ENCODE data around the gene PLA2G2D. TPM values are rescaled to one million over a fixed set of nuclear protein-coding genes. Genes with fewer than 3 reads are reported as not detected.
"Not testable (repeated sequence)": the region's sequence is repeated elsewhere in the genome, so short reads cannot be mapped to it uniquely, and the experiment has no call there.

PLA2G2D gene
- total and polyA plus RNA-seq, 7 donors: 0.16 to 8.6 TPM; not detected in 5

DNA sequence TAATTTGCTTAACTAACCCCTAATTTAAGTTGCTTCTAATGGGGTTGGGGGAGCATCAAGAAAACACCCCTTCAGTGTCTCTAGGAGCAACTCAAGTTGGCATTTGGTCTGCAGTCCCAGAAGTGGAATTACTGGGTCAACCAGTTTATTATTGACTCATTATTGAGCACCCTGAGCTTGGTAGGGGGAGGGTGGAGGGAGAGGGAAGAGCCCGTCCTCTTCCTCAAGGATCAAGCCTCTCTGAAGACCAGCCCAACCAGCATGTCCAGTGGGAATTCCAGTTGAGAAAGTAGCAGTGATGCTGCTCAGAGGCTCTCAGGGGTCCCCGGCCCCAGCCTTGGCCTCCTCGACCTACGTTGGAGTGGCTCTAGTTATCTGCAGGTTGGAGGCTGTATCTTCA is 17.7 kb upstream of the PLA2G2D start:
- Histone ChIP-seq H3K4me3 (no peak overlapping the region), H3K9me3 (no peaks in the 10 kb centered on the region), H3K4me1 (no peaks in the 10 kb centered on the region), H3K36me3 (no peaks in the 10 kb centered on the region), H3K27ac (no peak overlapping the region), H3K27me3 (peaks cover 0 to 8% (median 0%) of the 10 kb centered on the region in 3 donors)
- DNase-seq: peak; percentile 29
- 92 to 95% methylated on average over 4 of the region's 4 CpGs for WGBS, 2 donors
- TF ChIP-seq EP300 (IDR thresholded peaks at IDR 0.05): no peak
- TF ChIP-seq POLR2A (IDR thresholded peaks at IDR 0.05): no peak
- TF ChIP-seq POLR2AphosphoS5 (IDR thresholded peaks at IDR 0.05): no peak
- TF ChIP-seq CTCF (IDR thresholded peaks at IDR 0.05): no peak
- intact Hi-C loops (cut with DNase I): no loop called here

- intact Hi-C loops (cut with DNase I): no loop called here
- 95% methylated on average over 3 of the region's 3 CpGs for WGBS, 2 donors
Observed at GRCh38 chr1:20136249-20136648, 16.9 kb upstream of the PLA2G2D start.

GRCh38 chr1:20134995-20135394 is 15.7 kb upstream of the PLA2G2D start:
- DNase-seq: no peak
- Histone ChIP-seq H3K27ac (no peak overlapping the region), H3K36me3 (no peaks in the 10 kb centered on the region), H3K4me3 (no peak overlapping the region), H3K27me3 (peaks cover 0 to 8% (median 0%) of the 10 kb centered on the region in 3 donors), H3K9me3 (no peaks in the 10 kb centered on the region), H3K4me1 (no peaks in the 10 kb centered on the region)
- intact Hi-C loops (cut with DNase I): no loop called here
- WGBS, 2 donors: 94 to 95% methylated on average over 3 of the region's 3 CpGs
- no peak for TF ChIP-seq CTCF (IDR thresholded peaks at IDR 0.05)
- TF ChIP-seq EP300 (IDR thresholded peaks at IDR 0.05): no peak
- TF ChIP-seq POLR2AphosphoS5 (IDR thresholded peaks at IDR 0.05): no peak
- no peak for TF ChIP-seq POLR2A (IDR thresholded peaks at IDR 0.05)

More at GRCh38 chr1:20136249-20136648, 16.9 kb upstream of the PLA2G2D start:
- peak; percentile 18 for DNase-seq
- no peaks in the 10 kb centered on the region for H3K9me3 ChIP-seq
- H3K36me3 ChIP-seq: no peaks in the 10 kb centered on the region
- TF ChIP-seq CTCF (IDR thresholded peaks at IDR 0.05) (no peak), POLR2A (IDR thresholded peaks at IDR 0.05) (no peak), EP300 (IDR thresholded peaks at IDR 0.05) (no peak), POLR2AphosphoS5 (IDR thresholded peaks at IDR 0.05) (no peak)
- H3K4me1 ChIP-seq: no peaks in the 10 kb centered on the region
- H3K27ac ChIP-seq: no peak overlapping the region
- no peak overlapping the region for H3K4me3 ChIP-seq
- H3K27me3 ChIP-seq: peaks cover 0 to 8% (median 0%) of the 10 kb centered on the region in 3 donors

DNA sequence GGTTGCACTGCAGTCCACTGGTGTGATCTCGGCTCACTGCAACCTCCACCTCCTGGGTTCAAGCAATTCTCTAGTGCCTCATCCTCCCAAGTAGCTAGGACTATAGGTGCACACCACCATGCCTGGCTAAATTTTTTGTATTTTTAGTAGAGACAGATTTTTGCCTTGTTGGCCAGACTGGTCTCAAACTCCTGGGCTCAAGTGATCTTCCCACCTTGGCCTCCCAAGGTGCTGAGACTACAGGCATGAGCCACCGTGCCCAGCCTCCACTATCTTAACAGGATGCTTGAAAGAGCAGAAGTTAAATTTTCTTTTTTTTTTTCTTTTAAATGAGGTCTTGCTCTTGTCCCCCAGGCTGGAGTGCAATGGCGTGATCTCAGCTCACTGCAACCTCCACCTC is 11.2 kb upstream of the PLA2G2D start:
- intact Hi-C loops (cut with DNase I); H3K4me1 ChIP-seq; H3K9me3 ChIP-seq; H3K36me3 ChIP-seq; H3K4me3 ChIP-seq; H3K27me3 ChIP-seq; H3K27ac ChIP-seq: not testable (repeated sequence)
- DNase-seq: peak; percentile 18
- WGBS, 2 donors: 95 to 99% methylated on average over 3 of the region's 3 CpGs

DNA sequence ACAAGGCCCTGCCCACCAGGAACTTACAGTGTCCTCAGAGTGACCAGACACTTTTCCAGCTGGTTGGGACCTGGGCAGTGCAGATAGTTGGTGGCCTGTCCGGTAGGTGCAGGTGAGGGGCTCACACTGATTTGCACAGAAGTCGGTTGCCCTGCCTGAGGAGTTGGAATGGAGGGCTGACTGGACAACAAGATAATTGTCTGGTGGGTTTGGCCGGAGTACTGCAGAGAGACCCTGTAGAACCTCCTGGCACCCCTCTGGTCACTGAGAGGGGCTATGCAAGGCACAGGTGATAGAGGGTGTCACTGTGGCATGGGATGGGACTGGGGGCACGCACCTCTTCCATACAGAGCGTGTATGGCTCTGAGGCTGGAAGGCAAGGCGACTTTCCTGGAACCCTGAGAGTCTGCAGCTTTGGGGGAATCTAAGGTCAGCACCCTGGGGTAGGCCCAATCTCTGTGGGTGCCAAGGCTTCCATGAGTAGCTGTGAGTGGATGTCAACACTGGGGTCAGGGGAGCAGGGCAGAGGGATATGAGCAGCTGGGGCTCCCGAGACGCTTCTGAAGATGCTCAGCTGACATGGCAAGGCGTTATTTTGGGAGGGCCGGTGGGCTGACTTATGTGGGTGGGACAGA is 7.6 kb upstream of the PLA2G2D start:
- TF ChIP-seq EP300 (IDR thresholded peaks at IDR 0.05) (no peak), POLR2AphosphoS5 (IDR thresholded peaks at IDR 0.05) (no peak), CTCF (IDR thresholded peaks at IDR 0.05) (no peak), POLR2A (IDR thresholded peaks at IDR 0.05) (no peak)

More for the DNA sequence above, 7.6 kb upstream of the PLA2G2D start:
- Histone ChIP-seq H3K4me1 (peaks cover 0 to 12% (median 12%) of the 10 kb centered on the region in 4 donors), H3K9me3 (no peaks in the 10 kb centered on the region), H3K36me3 (no peaks in the 10 kb centered on the region), H3K27me3 (no peaks in the 10 kb centered on the region), H3K27ac (no peak overlapping the region), H3K4me3 (no peak overlapping the region)
- intact Hi-C loops (cut with DNase I): no loop called here
- DNase-seq: peak; percentile 42
- 94 to 96% methylated on average over 10 of the region's 10 CpGs for WGBS, 2 donors
